Prostate gland (tissue), 2 donors: Measurements from ENCODE around the gene ABHD10.

Experiments
- CTCF ChIP-seq, 4 experiments: fragments of 200-600 bp in 2 of 4; fragments of 450-650 bp in 2 of 4; sonication (generic) in 2 of 4; IDR thresholded peaks; 1 replicate in 3 of 4; 2 replicates in 1 of 4; pipeline ENCODE4 v1.5.1; 2016 to 2019; ENCODE audit warnings: antibody characterized with exemption in 4 of 4, mild to moderate bottlenecking in 2 of 4, moderate library complexity in 2 of 4
- POLR2AphosphoS5 ChIP-seq: sonication (generic); formaldehyde crosslinking; IDR thresholded peaks from one replicate; pipeline ENCODE4 v1.6.1; 2017; ENCODE audit warnings: antibody characterized with exemption

- TF ChIP-seq CTCF (IDR thresholded peaks at IDR 0.05) (no peak), POLR2AphosphoS5 (no peak)
Observed at GRCh38 chr3:111968319-111969054, 10.3 kb upstream of the ABHD10 start.
